DOHH2 (cell line): Measurements from ENCODE around the gene HOXC11.

Experiments
- CTCF ChIP-seq: fragments of 200-600 bp; sonication (generic); IDR thresholded peaks from one replicate; pipeline ENCODE4 v1.5.1; 2014; ENCODE audit warnings: antibody characterized with exemption, mild to moderate bottlenecking, low read depth, low read length; ENCODE audit not compliant: poor library complexity, severe bottlenecking
- EZH2phosphoT487 ChIP-seq: fragments of 200-600 bp; sonication (generic); IDR thresholded peaks from 2 replicates; pipeline ENCODE4 v1.6.1; 2017; ENCODE audit warnings: borderline replicate concordance, mild to moderate bottlenecking, antibody characterized with exemption, low read length, moderate library complexity, mixed read lengths

- TF ChIP-seq EZH2phosphoT487 = no peak
- no peak for TF ChIP-seq CTCF
Observed at GRCh38 chr12:53969588-53970259, 3.2 kb upstream of the HOXC11 start.
